HK-2 (cell line): ENCODE data around the gene OCA2.
"Not testable (repeated sequence)": the region's sequence is repeated elsewhere in the genome, so short reads cannot be mapped to it uniquely, and the experiment has no call there.

Experiments used
- DNase-seq: peaks from one replicate; pipeline ENCODE4 v3.0.0-alpha.2; 2018; ENCODE audit not compliant: unreplicated experiment

Gene OCA2

GRCh38 chr15:27871078-27871901 lies 227.8 kb downstream of the OCA2 start:
- no peak for DNase-seq

- DNase-seq: no peak
These were observed 228.8 kb downstream of the OCA2 start for GRCh38 chr15:27870320-27870719.

- no peak for DNase-seq
These were observed 229.3 kb downstream of the OCA2 start for GRCh38 chr15:27869697-27870281.

- DNase-seq: no peak
These were observed 230.2 kb downstream of the OCA2 start for GRCh38 chr15:27868828-27869404.

GRCh38 chr15:27867861-27868260 lies 231.3 kb downstream of the OCA2 start:
- DNase-seq: no peak

GRCh38 chr15:27866505-27867165 lies 232.5 kb downstream of the OCA2 start:
- no peak for DNase-seq

GRCh38 chr15:27865926-27866325 lies 233.2 kb downstream of the OCA2 start:
- no peak for DNase-seq

- DNase-seq: no peak
These were observed 233.7 kb downstream of the OCA2 start for GRCh38 chr15:27865323-27865922.

- no peak for DNase-seq
These were observed 234.4 kb downstream of the OCA2 start for GRCh38 chr15:27864719-27865118.

- no peak for DNase-seq
These were observed 235.0 kb downstream of the OCA2 start for GRCh38 chr15:27864086-27864485.

- DNase-seq: no peak
These were observed 236.1 kb downstream of the OCA2 start for GRCh38 chr15:27863000-27863399.

GRCh38 chr15:27861171-27861570 lies 237.9 kb downstream of the OCA2 start:
- no peak for DNase-seq

- no peak for DNase-seq
These were observed 244.0 kb downstream of the OCA2 start for GRCh38 chr15:27855137-27855536.

GRCh38 chr15:27854601-27855000 lies 244.5 kb downstream of the OCA2 start:
- DNase-seq: no peak

- no peak for DNase-seq
These were observed 245.3 kb downstream of the OCA2 start for GRCh38 chr15:27853624-27854455.

GRCh38 chr15:27851858-27852210 lies 247.3 kb downstream of the OCA2 start:
- no peak for DNase-seq

GRCh38 chr15:27850981-27851857 lies 247.9 kb downstream of the OCA2 start:
- DNase-seq: no peak

GRCh38 chr15:27850050-27850449 lies 249.1 kb downstream of the OCA2 start:
- no peak for DNase-seq

- DNase-seq: not testable (repeated sequence)
These were observed 250.2 kb downstream of the OCA2 start for GRCh38 chr15:27848936-27849335.
